Measurements from ENCODE around the gene ORM1. TPM values are rescaled to one million over a fixed set of nuclear protein-coding genes. Genes with fewer than 3 reads are reported as not detected.
A peak's percentile ranks its signal among the peaks of the same experiment; 100 is the strongest.

ORM1 gene
- total RNA-seq, 1 donor from 2014 or later = not detected

- peaks cover 2% of the 10 kb centered on the region for H3K27me3 Mint-ChIP-seq (ENCODE audit: unreplicated experiment)
- H3K4me1 Mint-ChIP-seq (ENCODE audit: low read depth, unreplicated experiment) = peaks cover 21% of the 10 kb centered on the region
- H3K9me3 Mint-ChIP-seq (ENCODE audit: unreplicated experiment) = peaks cover 3% of the 10 kb centered on the region
- no peak for DNase-seq
- TF ChIP-seq CTCF (IDR thresholded peaks at IDR 0.05; ENCODE audit: partially characterized antibody, unreplicated experiment) = no peak
- H3K27ac Mint-ChIP-seq (ENCODE audit: unreplicated experiment) = peak overlapping the region; percentile 17
- no peaks in the 10 kb centered on the region for H3K36me3 Mint-ChIP-seq (ENCODE audit: unreplicated experiment)
- no peak overlapping the region for H3K4me3 Mint-ChIP-seq (ENCODE audit: unreplicated experiment)
Measured at GRCh38 chr9:114371973-114372917, 49.3 kb downstream of the ORM1 start.

GRCh38 chr9:114372921-114373448 lies 50.1 kb downstream of the ORM1 start:
- TF ChIP-seq CTCF (IDR thresholded peaks at IDR 0.05; ENCODE audit: partially characterized antibody, unreplicated experiment) = no peak
- DNase-seq = no peak
- peaks cover 3% of the 10 kb centered on the region for H3K27me3 Mint-ChIP-seq (ENCODE audit: unreplicated experiment)
- peaks cover 21% of the 10 kb centered on the region for H3K4me1 Mint-ChIP-seq (ENCODE audit: low read depth, unreplicated experiment)
- peaks cover 6% of the 10 kb centered on the region for H3K9me3 Mint-ChIP-seq (ENCODE audit: unreplicated experiment)
- no peak overlapping the region for H3K4me3 Mint-ChIP-seq (ENCODE audit: unreplicated experiment)
- H3K27ac Mint-ChIP-seq (ENCODE audit: unreplicated experiment) = no peak overlapping the region
- H3K36me3 Mint-ChIP-seq (ENCODE audit: unreplicated experiment) = peaks cover 4% of the 10 kb centered on the region

- Mint-ChIP-seq H3K4me3 (ENCODE audit: unreplicated experiment) (no peak overlapping the region), H3K9me3 (ENCODE audit: unreplicated experiment) (peaks cover 6% of the 10 kb centered on the region), H3K36me3 (ENCODE audit: unreplicated experiment) (peaks cover 10% of the 10 kb centered on the region), H3K4me1 (ENCODE audit: low read depth, unreplicated experiment) (peaks cover 20% of the 10 kb centered on the region), H3K27me3 (ENCODE audit: unreplicated experiment) (peaks cover 5% of the 10 kb centered on the region), H3K27ac (ENCODE audit: unreplicated experiment) (no peak overlapping the region)
- no peak for DNase-seq
- TF ChIP-seq CTCF (IDR thresholded peaks at IDR 0.05; ENCODE audit: partially characterized antibody, unreplicated experiment) = no peak
Measured at GRCh38 chr9:114373960-114374730, 51.2 kb downstream of the ORM1 start.

- TF ChIP-seq CTCF (IDR thresholded peaks at IDR 0.05; ENCODE audit: partially characterized antibody, unreplicated experiment) = no peak
- H3K4me1 Mint-ChIP-seq (ENCODE audit: low read depth, unreplicated experiment) = peaks cover 14% of the 10 kb centered on the region
- H3K4me3 Mint-ChIP-seq (ENCODE audit: unreplicated experiment) = no peak overlapping the region
- H3K36me3 Mint-ChIP-seq (ENCODE audit: unreplicated experiment) = peaks cover 10% of the 10 kb centered on the region
- no peak for DNase-seq
- H3K27me3 Mint-ChIP-seq (ENCODE audit: unreplicated experiment) = peaks cover 5% of the 10 kb centered on the region
- H3K27ac Mint-ChIP-seq (ENCODE audit: unreplicated experiment) = peak overlapping the region; percentile 12
- peaks cover 2% of the 10 kb centered on the region for H3K9me3 Mint-ChIP-seq (ENCODE audit: unreplicated experiment)
Measured at GRCh38 chr9:114374936-114375335, 52.0 kb downstream of the ORM1 start.
